ENCODE measurements around the gene OSBPL5. TPM values are rescaled to one million over a fixed set of nuclear protein-coding genes. Genes with fewer than 3 reads are reported as not detected.

The OSBPL5 gene
- total RNA-seq, 1 donor from 2014 or later, result 19.6 TPM

GRCh38 chr11:3197878-3198528, 32.9 kb upstream of the OSBPL5 start:
- no peak for DNase-seq

- no peak for DNase-seq
Observed at GRCh38 chr11:3197044-3197695, 32.1 kb upstream of the OSBPL5 start.

GRCh38 chr11:3196161-3197043, 31.3 kb upstream of the OSBPL5 start:
- DNase-seq, result no peak

GRCh38 chr11:3195251-3196160, 30.4 kb upstream of the OSBPL5 start:
- DNase-seq, result no peak

GRCh38 chr11:3194016-3194816, 29.1 kb upstream of the OSBPL5 start:
- no peak for DNase-seq

- DNase-seq, result no peak
Observed at GRCh38 chr11:3193373-3194015, 28.4 kb upstream of the OSBPL5 start.

GRCh38 chr11:3192511-3193372, 27.6 kb upstream of the OSBPL5 start:
- DNase-seq, result no peak

GRCh38 chr11:3191586-3192324, 26.6 kb upstream of the OSBPL5 start:
- DNase-seq, result no peak

GRCh38 chr11:3190600-3190999, 25.5 kb upstream of the OSBPL5 start:
- DNase-seq, result no peak

- no peak for DNase-seq
Observed at GRCh38 chr11:3189886-3190583, 24.9 kb upstream of the OSBPL5 start.

GRCh38 chr11:3189196-3189843, 24.2 kb upstream of the OSBPL5 start:
- no peak for DNase-seq

GRCh38 chr11:3188496-3189195, 23.5 kb upstream of the OSBPL5 start:
- no peak for DNase-seq

GRCh38 chr11:3186166-3186953, 21.2 kb upstream of the OSBPL5 start:
- no peak for DNase-seq

GRCh38 chr11:3184732-3185347, 19.7 kb upstream of the OSBPL5 start:
- DNase-seq, result no peak

- DNase-seq, result no peak
Observed at GRCh38 chr11:3183523-3183922, 18.4 kb upstream of the OSBPL5 start.

GRCh38 chr11:3182462-3182852, 17.3 kb upstream of the OSBPL5 start:
- no peak for DNase-seq
